Measurements from ENCODE around the gene ARHGEF28.

DNA sequence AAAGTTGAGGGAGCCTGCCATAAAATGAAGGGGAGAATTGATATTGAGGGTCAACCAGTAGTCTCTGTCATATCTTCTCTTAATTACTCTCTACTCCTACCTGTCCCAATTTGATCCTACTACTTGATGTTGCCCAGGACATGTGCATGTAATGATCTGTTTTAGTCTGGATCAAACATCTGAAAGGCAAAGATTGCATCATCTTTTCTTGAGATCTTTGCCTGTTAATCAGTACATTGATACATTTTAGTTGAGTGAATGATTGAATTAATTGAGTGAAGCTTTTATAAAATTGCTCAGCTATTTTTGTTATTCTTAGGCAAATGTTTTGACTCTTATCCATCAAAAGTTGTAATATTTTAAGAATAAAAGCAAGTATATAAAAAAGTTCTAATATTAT is 21.7 kb downstream of the ARHGEF28 start:
- TF ChIP-seq CEBPB (IDR thresholded peaks at IDR 0.05; ENCODE audit: borderline replicate concordance in 1 of 2, low read depth in 2 of 2, low read length in 2 of 2), result no peak
- TF ChIP-seq JUND (IDR thresholded peaks at IDR 0.05; ENCODE audit: low read depth, low read length), result no peak
- no peak for TF ChIP-seq POLR2A (IDR thresholded peaks at IDR 0.05; ENCODE audit: low read depth, low read length)
- TF ChIP-seq TCF3 (IDR thresholded peaks at IDR 0.05; ENCODE audit: borderline replicate concordance, insufficient read depth, low read depth, low read length), result no peak
- TF ChIP-seq, protein P1, sequence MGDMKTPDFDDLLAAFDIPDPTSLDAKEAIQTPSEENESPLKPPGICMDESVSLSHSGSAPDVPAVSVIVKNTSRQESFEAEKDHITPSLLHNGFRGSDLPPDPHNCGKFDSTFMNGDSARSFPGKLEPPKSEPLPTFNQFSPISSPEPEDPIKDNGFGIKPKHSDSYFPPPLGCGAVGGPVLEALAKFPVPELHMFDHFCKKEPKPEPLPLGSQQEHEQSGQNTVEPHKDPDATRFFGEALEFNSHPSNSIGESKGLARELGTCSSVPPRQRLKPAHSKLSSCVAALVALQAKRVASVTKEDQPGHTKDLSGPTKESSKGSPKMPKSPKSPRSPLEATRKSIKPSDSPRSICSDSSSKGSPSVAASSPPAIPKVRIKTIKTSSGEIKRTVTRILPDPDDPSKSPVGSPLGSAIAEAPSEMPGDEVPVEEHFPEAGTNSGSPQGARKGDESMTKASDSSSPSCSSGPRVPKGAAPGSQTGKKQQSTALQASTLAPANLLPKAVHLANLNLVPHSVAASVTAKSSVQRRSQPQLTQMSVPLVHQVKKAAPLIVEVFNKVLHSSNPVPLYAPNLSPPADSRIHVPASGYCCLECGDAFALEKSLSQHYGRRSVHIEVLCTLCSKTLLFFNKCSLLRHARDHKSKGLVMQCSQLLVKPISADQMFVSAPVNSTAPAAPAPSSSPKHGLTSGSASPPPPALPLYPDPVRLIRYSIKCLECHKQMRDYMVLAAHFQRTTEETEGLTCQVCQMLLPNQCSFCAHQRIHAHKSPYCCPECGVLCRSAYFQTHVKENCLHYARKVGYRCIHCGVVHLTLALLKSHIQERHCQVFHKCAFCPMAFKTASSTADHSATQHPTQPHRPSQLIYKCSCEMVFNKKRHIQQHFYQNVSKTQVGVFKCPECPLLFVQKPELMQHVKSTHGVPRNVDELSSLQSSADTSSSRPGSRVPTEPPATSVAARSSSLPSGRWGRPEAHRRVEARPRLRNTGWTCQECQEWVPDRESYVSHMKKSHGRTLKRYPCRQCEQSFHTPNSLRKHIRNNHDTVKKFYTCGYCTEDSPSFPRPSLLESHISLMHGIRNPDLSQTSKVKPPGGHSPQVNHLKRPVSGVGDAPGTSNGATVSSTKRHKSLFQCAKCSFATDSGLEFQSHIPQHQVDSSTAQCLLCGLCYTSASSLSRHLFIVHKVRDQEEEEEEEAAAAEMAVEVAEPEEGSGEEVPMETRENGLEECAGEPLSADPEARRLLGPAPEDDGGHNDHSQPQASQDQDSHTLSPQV (IDR thresholded peaks at IDR 0.05), result no peak
- TF ChIP-seq MAX (IDR thresholded peaks at IDR 0.05; ENCODE audit: low read depth, low read length), result no peak
- TF ChIP-seq, protein P2, sequence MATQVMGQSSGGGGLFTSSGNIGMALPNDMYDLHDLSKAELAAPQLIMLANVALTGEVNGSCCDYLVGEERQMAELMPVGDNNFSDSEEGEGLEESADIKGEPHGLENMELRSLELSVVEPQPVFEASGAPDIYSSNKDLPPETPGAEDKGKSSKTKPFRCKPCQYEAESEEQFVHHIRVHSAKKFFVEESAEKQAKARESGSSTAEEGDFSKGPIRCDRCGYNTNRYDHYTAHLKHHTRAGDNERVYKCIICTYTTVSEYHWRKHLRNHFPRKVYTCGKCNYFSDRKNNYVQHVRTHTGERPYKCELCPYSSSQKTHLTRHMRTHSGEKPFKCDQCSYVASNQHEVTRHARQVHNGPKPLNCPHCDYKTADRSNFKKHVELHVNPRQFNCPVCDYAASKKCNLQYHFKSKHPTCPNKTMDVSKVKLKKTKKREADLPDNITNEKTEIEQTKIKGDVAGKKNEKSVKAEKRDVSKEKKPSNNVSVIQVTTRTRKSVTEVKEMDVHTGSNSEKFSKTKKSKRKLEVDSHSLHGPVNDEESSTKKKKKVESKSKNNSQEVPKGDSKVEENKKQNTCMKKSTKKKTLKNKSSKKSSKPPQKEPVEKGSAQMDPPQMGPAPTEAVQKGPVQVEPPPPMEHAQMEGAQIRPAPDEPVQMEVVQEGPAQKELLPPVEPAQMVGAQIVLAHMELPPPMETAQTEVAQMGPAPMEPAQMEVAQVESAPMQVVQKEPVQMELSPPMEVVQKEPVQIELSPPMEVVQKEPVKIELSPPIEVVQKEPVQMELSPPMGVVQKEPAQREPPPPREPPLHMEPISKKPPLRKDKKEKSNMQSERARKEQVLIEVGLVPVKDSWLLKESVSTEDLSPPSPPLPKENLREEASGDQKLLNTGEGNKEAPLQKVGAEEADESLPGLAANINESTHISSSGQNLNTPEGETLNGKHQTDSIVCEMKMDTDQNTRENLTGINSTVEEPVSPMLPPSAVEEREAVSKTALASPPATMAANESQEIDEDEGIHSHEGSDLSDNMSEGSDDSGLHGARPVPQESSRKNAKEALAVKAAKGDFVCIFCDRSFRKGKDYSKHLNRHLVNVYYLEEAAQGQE (IDR thresholded peaks at IDR 0.05; ENCODE audit: low read depth, low read length), result no peak

Measured in GM12878 (cell line).